ENCODE data around the gene SNRPB2. TPM values are rescaled to one million over a fixed set of nuclear protein-coding genes. Genes with fewer than 3 reads are reported as not detected.

Gene SNRPB2
- polyA plus RNA-seq, 1 donor (not counting 4 experiments of a cell fraction or from before 2014, with no cell fraction given) = 75.8 TPM

DNA sequence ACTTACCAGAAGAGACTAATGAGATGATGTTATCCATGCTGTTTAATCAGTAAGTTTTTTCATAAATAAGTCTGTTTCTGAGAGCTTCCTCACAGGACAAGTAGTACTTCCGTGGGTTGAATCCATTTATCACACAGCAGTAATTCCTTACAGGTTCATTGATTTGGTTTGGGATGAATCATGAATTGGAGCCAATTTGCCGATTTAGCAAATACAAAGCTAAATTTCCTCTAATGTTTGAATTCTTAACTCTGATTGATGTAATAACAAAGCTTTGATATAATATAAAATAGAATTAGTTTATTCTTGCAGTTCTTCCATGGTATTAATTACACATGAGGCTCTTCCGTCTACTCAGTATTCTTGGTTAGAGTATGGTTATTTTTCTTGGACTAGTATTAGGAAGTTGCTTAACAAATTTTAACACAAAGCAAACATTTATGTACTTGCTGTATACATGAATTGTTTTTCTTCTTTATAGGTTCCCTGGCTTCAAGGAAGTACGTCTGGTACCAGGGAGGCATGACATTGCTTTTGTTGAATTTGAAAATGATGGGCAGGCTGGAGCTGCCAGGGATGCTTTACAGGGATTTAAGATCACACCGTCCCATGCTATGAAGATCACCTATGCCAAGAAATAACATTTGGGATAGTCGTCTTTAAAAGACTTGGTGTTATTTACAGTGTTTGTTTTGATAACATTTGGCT lies 10.7 kb downstream of the SNRPB2 start:
- no peaks in the 10 kb centered on the region for H3K9me1 ChIP-seq (ENCODE audit: control insufficient read depth, extremely low read depth, insufficient read depth, low read length)
- FAIRE-seq (no peak), DNase-seq (ENCODE audit: low read depth, low spot score) (no peak)
- H3K9ac ChIP-seq (ENCODE audit: control insufficient read depth, extremely low read depth, insufficient read depth, low read length) = no peak overlapping the region
- H3K27me3 ChIP-seq (ENCODE audit: control insufficient read depth, extremely low read depth, insufficient read depth, low read length) = no peaks in the 10 kb centered on the region
- no peak overlapping the region for H2AFZ ChIP-seq (ENCODE audit: control insufficient read depth, low read length)
- peaks cover 6% of the 10 kb centered on the region for H3K79me2 ChIP-seq (ENCODE audit: control insufficient read depth, insufficient read depth, low read length)
- dilution Hi-C loops (cut with MboI; ENCODE audit: extremely low pct_ligation_motif_present, low sequenced_read_pairs) = no loop called here
- no peak overlapping the region for H3K27ac ChIP-seq (ENCODE audit: control insufficient read depth, insufficient read depth, low read length)
- no peak overlapping the region for H3K4me3 ChIP-seq (ENCODE audit: control insufficient read depth in 2 of 3, extremely low read depth in 1 of 3, insufficient read depth in 2 of 3, low read depth in 1 of 3, low read length in 3 of 3)
- no peaks in the 10 kb centered on the region for H3K9me3 ChIP-seq (ENCODE audit: control insufficient read depth, low read depth, low read length)
- H3K4me1 ChIP-seq (ENCODE audit: control insufficient read depth, extremely low read depth, insufficient read depth, low read length) = no peaks in the 10 kb centered on the region
- TF ChIP-seq EZH2 (IDR thresholded peaks at IDR 0.05; ENCODE audit: low read length) (no peak), CTCF (optimal IDR thresholded peaks at IDR 0.05 in 1 of 3, IDR thresholded peaks at IDR 0.05 in 1 of 3, conservative IDR thresholded peaks at IDR 0.05 in 1 of 3; ENCODE audit: extremely low read depth in 1 of 3, insufficient read depth in 2 of 3, low read length in 3 of 3) (no peak)
- H3K4me2 ChIP-seq (ENCODE audit: control insufficient read depth, extremely low read depth, insufficient read depth, low read depth, low read length) = no peak overlapping the region
- peaks cover 4 to 8% of the 10 kb centered on the region in 2 experiments for H3K36me3 ChIP-seq (ENCODE audit: control insufficient read depth in 2 of 2, extremely low read depth in 1 of 2, insufficient read depth in 2 of 2, low read length in 2 of 2)
- H4K20me1 ChIP-seq (ENCODE audit: control insufficient read depth, extremely low read depth, insufficient read depth, low read length) = no peaks in the 10 kb centered on the region

GRCh38 chr20:16744178-16744807 lies 14.5 kb downstream of the SNRPB2 start:
- Histone ChIP-seq H3K79me2 (ENCODE audit: control insufficient read depth, insufficient read depth, low read length) (no peaks in the 10 kb centered on the region), H3K36me3 (ENCODE audit: control insufficient read depth in 2 of 2, extremely low read depth in 1 of 2, insufficient read depth in 2 of 2, low read length in 2 of 2) (peaks cover 0 to 7% of the 10 kb centered on the region in 2 experiments), H3K27ac (ENCODE audit: control insufficient read depth, insufficient read depth, low read length) (no peak overlapping the region), H3K9me3 (ENCODE audit: control insufficient read depth, low read depth, low read length) (no peaks in the 10 kb centered on the region), H2AFZ (ENCODE audit: control insufficient read depth, low read length) (no peak overlapping the region), H3K4me3 (ENCODE audit: control insufficient read depth in 2 of 3, extremely low read depth in 1 of 3, insufficient read depth in 2 of 3, low read depth in 1 of 3, low read length in 3 of 3) (no peak overlapping the region), H3K4me1 (ENCODE audit: control insufficient read depth, extremely low read depth, insufficient read depth, low read length) (no peaks in the 10 kb centered on the region), H4K20me1 (ENCODE audit: control insufficient read depth, extremely low read depth, insufficient read depth, low read length) (no peaks in the 10 kb centered on the region), H3K27me3 (ENCODE audit: control insufficient read depth, extremely low read depth, insufficient read depth, low read length) (no peaks in the 10 kb centered on the region), H3K4me2 (ENCODE audit: control insufficient read depth, extremely low read depth, insufficient read depth, low read depth, low read length) (no peak overlapping the region), H3K9me1 (ENCODE audit: control insufficient read depth, extremely low read depth, insufficient read depth, low read length) (no peaks in the 10 kb centered on the region), H3K9ac (ENCODE audit: control insufficient read depth, extremely low read depth, insufficient read depth, low read length) (no peak overlapping the region)
- DNase-seq (ENCODE audit: low read depth, low spot score) (no peak), FAIRE-seq (no peak)
- no peak for TF ChIP-seq CTCF (optimal IDR thresholded peaks at IDR 0.05 in 1 of 3, IDR thresholded peaks at IDR 0.05 in 1 of 3, conservative IDR thresholded peaks at IDR 0.05 in 1 of 3; ENCODE audit: extremely low read depth in 1 of 3, insufficient read depth in 2 of 3, low read length in 3 of 3)
- TF ChIP-seq EZH2 (IDR thresholded peaks at IDR 0.05; ENCODE audit: low read length) = no peak
- dilution Hi-C loops (cut with MboI; ENCODE audit: extremely low pct_ligation_motif_present, low sequenced_read_pairs) = no loop called here

All from keratinocyte (primary cell).